Measurements from ENCODE around the gene ZNF44.

DNA sequence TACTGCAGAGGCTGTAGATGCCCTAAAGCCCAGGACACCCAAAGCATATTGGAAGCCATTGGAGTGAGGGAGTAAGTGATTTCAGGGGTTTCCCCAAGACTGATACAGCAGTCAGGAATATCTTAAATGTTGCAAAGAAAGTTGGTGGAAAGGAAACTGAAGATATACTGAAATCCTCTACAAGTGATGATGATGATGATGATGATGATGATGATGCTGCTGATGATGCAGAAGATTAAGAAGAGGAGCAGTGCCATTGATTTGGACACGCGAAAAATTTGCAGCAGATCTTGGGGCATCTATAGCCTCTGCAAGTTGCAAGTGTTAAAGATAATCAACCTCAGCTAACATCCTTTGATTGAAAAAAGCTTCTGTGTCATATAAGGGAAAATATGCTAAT is 23.8 kb downstream of the ZNF44 start:
- TF ChIP-seq REST (IDR thresholded peaks at IDR 0.05; ENCODE audit: insufficient read depth in 1 of 2, low read depth in 2 of 2, low read length in 2 of 2): no peak
- TF ChIP-seq POLR2AphosphoS5 (IDR thresholded peaks at IDR 0.05; ENCODE audit: low read depth, low read length): no peak
- TF ChIP-seq TAF1 (IDR thresholded peaks at IDR 0.05; ENCODE audit: borderline replicate concordance, insufficient read depth, low read length): no peak
- no peak for TF ChIP-seq SIN3A (IDR thresholded peaks at IDR 0.05; ENCODE audit: borderline replicate concordance, insufficient read depth, low read length)

All from PFSK-1 (cell line).